Endothelial cell of umbilical vein (primary cell): ENCODE results near the gene CROCC2. TPM values are rescaled to one million over a fixed set of nuclear protein-coding genes. Genes with fewer than 3 reads are reported as not detected.

Source experiments
- BruUV-seq: library from RNA; stranded (reverse); fragments of 400-500 nt; replicated peaks from 2 replicates; lab custom pipeline; 2021; lab: Mats Ljungman, UMichigan
- CTCF ChIA-PET: fragments of 300-600, 350-600 bp; sonication (Branson Sonifier 250); formaldehyde crosslinking; loops from one replicate; lab custom pipeline; 2021; ENCODE audit warnings: antibody characterized with exemption, inconsistent platforms; lab: Charles Lee
- POLR2A ChIA-PET: fragments of 300-600, 350-600 bp; sonication (Branson Sonifier 250); formaldehyde crosslinking; loops from one replicate; lab custom pipeline; 2021; ENCODE audit warnings: antibody characterized with exemption, inconsistent platforms; lab: Charles Lee
- DNase-seq: peaks from one replicate; pipeline ENCODE4 v3.0.0-alpha.2; 2011; ENCODE audit warnings: low read depth, low spot score
- FAIRE-seq: peaks from 2 replicates; lab custom pipeline; 2011; peaks lifted over from hg19 to GRCh38; lab: Jason Lieb, UNC
- H2AFZ ChIP-seq: 2 replicates; pipeline ENCODE4 v1.6.0; 2012; ENCODE audit warnings: low read depth, low read length, control low read depth, inconsistent platforms
- H3K27ac ChIP-seq: 2 replicates; pipeline ENCODE4 v1.5.1; 2011; ENCODE audit warnings: low read depth, mild to moderate bottlenecking, control low read depth, low read length, moderate library complexity; ENCODE audit not compliant: insufficient read depth
- H3K27me3 ChIP-seq, 2 experiments: 2 replicates each; pipeline versions ENCODE4 v1.6.0 to v1.6.1; 2011; ENCODE audit warnings: low read length in 2 of 2, mixed read lengths in 1 of 2; ENCODE audit not compliant: control insufficient read depth in 2 of 2, insufficient read depth in 2 of 2
- H3K36me3 ChIP-seq, 2 experiments: 2 replicates in 1 of 2; 3 replicates in 1 of 2; pipeline ENCODE4 v1.5.1; 2011; ENCODE audit warnings: low read length in 2 of 2, mild to moderate bottlenecking in 1 of 2, moderate library complexity in 1 of 2; ENCODE audit not compliant: control insufficient read depth in 2 of 2, insufficient read depth in 2 of 2; ENCODE audit errors: extremely low read depth in 1 of 2
- H3K4me1 ChIP-seq: 3 replicates; pipeline ENCODE4 v1.5.1; 2011; ENCODE audit warnings: mild to moderate bottlenecking, low read length; ENCODE audit not compliant: control insufficient read depth, insufficient read depth; ENCODE audit errors: extremely low read depth
- H3K4me2 ChIP-seq: 2 replicates; pipeline ENCODE4 v1.6.1; 2011; ENCODE audit warnings: low read length, control low read depth, mixed read lengths; ENCODE audit not compliant: insufficient read depth
- H3K4me3 ChIP-seq, 3 experiments: fragments of 200-600 bp in 1 of 3; sonication (generic), shearing (Covaris generic) in 1 of 3; replicated peaks in 1 of 3; 2 replicates each; pipeline ENCODE4 v1.5.1; 2011 to 2016; ENCODE audit warnings: control low read depth in 3 of 3, low read length in 3 of 3, mild to moderate bottlenecking in 2 of 3, inconsistent platforms in 1 of 3, low read depth in 1 of 3, moderate library complexity in 1 of 3; ENCODE audit not compliant: insufficient read depth in 1 of 3
- H3K79me2 ChIP-seq: 2 replicates; pipeline ENCODE4 v1.6.0; 2012; ENCODE audit warnings: low read length, inconsistent platforms; ENCODE audit not compliant: control insufficient read depth, insufficient read depth
- H3K9ac ChIP-seq: replicated peaks from 2 replicates; pipeline ENCODE3; 2011; ENCODE audit warnings: low read length, control low read depth; ENCODE audit not compliant: insufficient read depth; ENCODE audit errors: extremely low read depth
- H3K9me1 ChIP-seq: replicated peaks from 3 replicates; pipeline ENCODE4 v1.6.0; 2011; ENCODE audit warnings: mild to moderate bottlenecking, low read length; ENCODE audit not compliant: control insufficient read depth, insufficient read depth; ENCODE audit errors: extremely low read depth
- H3K9me3 ChIP-seq: replicated peaks from 2 replicates; pipeline ENCODE4 v1.5.1; 2012; ENCODE audit warnings: low read length, inconsistent platforms; ENCODE audit not compliant: control insufficient read depth, insufficient read depth
- H4K20me1 ChIP-seq: replicated peaks from 2 replicates; pipeline ENCODE3; 2011; ENCODE audit warnings: mild to moderate bottlenecking, low read length; ENCODE audit not compliant: control insufficient read depth, insufficient read depth; ENCODE audit errors: extremely low read depth
- EZH2 ChIP-seq: IDR thresholded peaks from 2 replicates; pipeline ENCODE4 v1.6.1; 2012; ENCODE audit warnings: borderline replicate concordance, low read depth, mild to moderate bottlenecking, moderate library complexity, low read length, inconsistent platforms; ENCODE audit not compliant: severe bottlenecking
- FOS ChIP-seq: IDR thresholded peaks from 2 replicates; pipeline ENCODE4 v1.6.1; 2011; ENCODE audit warnings: mild to moderate bottlenecking, low read length, moderate library complexity, borderline replicate concordance; ENCODE audit not compliant: insufficient read depth
- GATA2 ChIP-seq: IDR thresholded peaks from 2 replicates; pipeline ENCODE4 v1.7.0; 2011; ENCODE audit warnings: low read depth, mild to moderate bottlenecking, moderate library complexity, mixed read lengths, low read length; ENCODE audit not compliant: insufficient read length, insufficient read depth
- JUN ChIP-seq: IDR thresholded peaks from 2 replicates; pipeline ENCODE4 v1.6.1; 2011; ENCODE audit warnings: borderline replicate concordance, low read depth; ENCODE audit not compliant: insufficient read length, insufficient read depth
- MYC ChIP-seq: IDR thresholded peaks from one replicate; pipeline ENCODE4 v1.6.1; 2011; ENCODE audit warnings: mild to moderate bottlenecking, low read depth, low read length
- POLR2A ChIP-seq: IDR thresholded peaks from 2 replicates; pipeline ENCODE4 v1.6.1; 2012; ENCODE audit warnings: low read depth, mild to moderate bottlenecking, control low read depth, low read length
- POLR2AphosphoS5 ChIP-seq: IDR thresholded peaks from 2 replicates; pipeline ENCODE4 v1.6.1; 2012; ENCODE audit warnings: low read depth, mild to moderate bottlenecking, control low read depth, low read length, moderate library complexity; ENCODE audit not compliant: insufficient read depth
- dilution Hi-C: fragments of 300-500 bp; cut with MboI; formaldehyde crosslinking; loops from one replicate; pipeline ENCODE4 v1.15.0; 2019; ENCODE audit warnings: low sequenced_read_pairs; ENCODE audit not compliant: extremely low pct_ligation_motif_present
- intact Hi-C: fragments of 100-400 bp; cut with micrococcal nuclease; formaldehyde crosslinking; loops from one replicate; pipeline ENCODE4 v1.10.0; 2022
- polyA plus RNA-seq, 4 experiments: library from polyadenylated mRNA; depleted of rRNA in 3 of 4; stranded (reverse) in 3 of 4; unstranded in 1 of 4; fragments of >200 nt; gene quantifications; 2 replicates each; pipeline versions ENCODE4 v1.2.1 to v1.2.3, GENCODE V29; 2011 to 2012; ENCODE audit warnings: missing spikeins in 1 of 4
- total RNA-seq: library from RNA; stranded (reverse); gene quantifications from 2 replicates; pipeline ENCODE4 v1.2.3, GENCODE V29; 2021
- TF ChIP-seq, protein P1 (sequence below), 2 donors: IDR thresholded peaks; 1 replicate in 1 of 2; 2 replicates in 1 of 2; pipeline ENCODE4 v1.5.1; 2011; ENCODE audit warnings: low read length in 2 of 2, mild to moderate bottlenecking in 2 of 2, moderate library complexity in 2 of 2, control low read depth in 1 of 2, inconsistent platforms in 1 of 2, low read depth in 1 of 2; ENCODE audit not compliant: insufficient read depth in 1 of 2; ENCODE audit errors: extremely low read depth in 1 of 2
- TF ChIP-seq, protein P2 (sequence below): IDR thresholded peaks from 2 replicates; pipeline ENCODE4 v1.6.1; 2011; ENCODE audit not compliant: insufficient read depth, insufficient read length

CROCC2 gene
- total and polyA plus RNA-seq, 2 donors (not counting 3 experiments of a cell fraction or from before 2014, with no cell fraction given) = not detected

DNA sequence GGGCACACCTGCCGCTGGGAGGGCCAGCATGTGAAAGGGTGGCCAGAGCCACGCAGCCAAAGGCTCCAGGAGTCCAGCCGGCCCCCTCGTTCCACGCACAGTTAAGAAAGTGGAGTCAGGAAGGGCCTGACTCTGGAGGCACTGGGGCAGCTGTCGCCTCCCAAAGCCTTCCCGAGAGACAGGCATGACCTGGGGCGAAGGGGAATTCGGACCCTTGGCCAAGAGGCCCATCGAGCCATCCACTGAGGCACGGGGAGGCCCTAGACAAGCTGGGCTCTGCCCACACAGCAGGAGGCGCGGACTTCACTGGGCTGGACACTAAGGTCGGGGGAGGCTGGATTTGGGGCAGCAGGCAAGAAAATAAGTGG, 53.8 kb downstream of the CROCC2 start:
- no peak overlapping the region for H3K4me3 ChIP-seq
- DNase-seq (no peak), FAIRE-seq (no peak)
- H3K4me1 ChIP-seq = no peaks in the 10 kb centered on the region
- H4K20me1 ChIP-seq = no peaks in the 10 kb centered on the region
- H3K79me2 ChIP-seq = no peaks in the 10 kb centered on the region
- H3K9ac ChIP-seq = no peak overlapping the region
- no peak overlapping the region for H3K27ac ChIP-seq
- ChIA-PET POLR2A (no interaction called here), CTCF (interaction anchor here (1.2 to 2.6 kb wide), 2 partner anchors 11 to 24 kb away, joined by 3 to 7 read pairs; no protein-coding TSS in a partner anchor)
- H3K9me3 ChIP-seq = no peaks in the 10 kb centered on the region
- no peak overlapping the region for H2AFZ ChIP-seq
- intact Hi-C loops (no loop called here), dilution Hi-C loops (no loop called here)
- H3K9me1 ChIP-seq = no peaks in the 10 kb centered on the region
- BruUV-seq = no TSS peak
- no peaks in the 10 kb centered on the region for H3K27me3 ChIP-seq
- no peaks in the 10 kb centered on the region for H3K36me3 ChIP-seq
- no peak for TF ChIP-seq EZH2
- no peak for TF ChIP-seq POLR2A
- TF ChIP-seq, protein P1, sequence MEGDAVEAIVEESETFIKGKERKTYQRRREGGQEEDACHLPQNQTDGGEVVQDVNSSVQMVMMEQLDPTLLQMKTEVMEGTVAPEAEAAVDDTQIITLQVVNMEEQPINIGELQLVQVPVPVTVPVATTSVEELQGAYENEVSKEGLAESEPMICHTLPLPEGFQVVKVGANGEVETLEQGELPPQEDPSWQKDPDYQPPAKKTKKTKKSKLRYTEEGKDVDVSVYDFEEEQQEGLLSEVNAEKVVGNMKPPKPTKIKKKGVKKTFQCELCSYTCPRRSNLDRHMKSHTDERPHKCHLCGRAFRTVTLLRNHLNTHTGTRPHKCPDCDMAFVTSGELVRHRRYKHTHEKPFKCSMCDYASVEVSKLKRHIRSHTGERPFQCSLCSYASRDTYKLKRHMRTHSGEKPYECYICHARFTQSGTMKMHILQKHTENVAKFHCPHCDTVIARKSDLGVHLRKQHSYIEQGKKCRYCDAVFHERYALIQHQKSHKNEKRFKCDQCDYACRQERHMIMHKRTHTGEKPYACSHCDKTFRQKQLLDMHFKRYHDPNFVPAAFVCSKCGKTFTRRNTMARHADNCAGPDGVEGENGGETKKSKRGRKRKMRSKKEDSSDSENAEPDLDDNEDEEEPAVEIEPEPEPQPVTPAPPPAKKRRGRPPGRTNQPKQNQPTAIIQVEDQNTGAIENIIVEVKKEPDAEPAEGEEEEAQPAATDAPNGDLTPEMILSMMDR (IDR thresholded peaks at IDR 0.05; ENCODE audit: extremely low read depth in 1 of 2, insufficient read depth in 1 of 2, low read depth in 1 of 2, low read length in 2 of 2) = no peak
- TF ChIP-seq, protein P2, sequence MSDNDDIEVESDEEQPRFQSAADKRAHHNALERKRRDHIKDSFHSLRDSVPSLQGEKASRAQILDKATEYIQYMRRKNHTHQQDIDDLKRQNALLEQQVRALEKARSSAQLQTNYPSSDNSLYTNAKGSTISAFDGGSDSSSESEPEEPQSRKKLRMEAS = no peak
- TF ChIP-seq POLR2AphosphoS5 = no peak
- no peak for TF ChIP-seq MYC
- no peak for TF ChIP-seq JUN
- TF ChIP-seq GATA2 = no peak
- TF ChIP-seq FOS = no peak
- no peak overlapping the region for H3K4me2 ChIP-seq
